NCI-H69 (cell line): Measurements from ENCODE around the gene PGBD1.
A peak's percentile ranks its signal among the peaks of the same experiment; 100 is the strongest.

ENCODE experiments used
- DNase-seq: peaks from one replicate; lab custom pipeline; 2025; lab: John Stamatoyannopoulos, UW

The PGBD1 gene, protein sequence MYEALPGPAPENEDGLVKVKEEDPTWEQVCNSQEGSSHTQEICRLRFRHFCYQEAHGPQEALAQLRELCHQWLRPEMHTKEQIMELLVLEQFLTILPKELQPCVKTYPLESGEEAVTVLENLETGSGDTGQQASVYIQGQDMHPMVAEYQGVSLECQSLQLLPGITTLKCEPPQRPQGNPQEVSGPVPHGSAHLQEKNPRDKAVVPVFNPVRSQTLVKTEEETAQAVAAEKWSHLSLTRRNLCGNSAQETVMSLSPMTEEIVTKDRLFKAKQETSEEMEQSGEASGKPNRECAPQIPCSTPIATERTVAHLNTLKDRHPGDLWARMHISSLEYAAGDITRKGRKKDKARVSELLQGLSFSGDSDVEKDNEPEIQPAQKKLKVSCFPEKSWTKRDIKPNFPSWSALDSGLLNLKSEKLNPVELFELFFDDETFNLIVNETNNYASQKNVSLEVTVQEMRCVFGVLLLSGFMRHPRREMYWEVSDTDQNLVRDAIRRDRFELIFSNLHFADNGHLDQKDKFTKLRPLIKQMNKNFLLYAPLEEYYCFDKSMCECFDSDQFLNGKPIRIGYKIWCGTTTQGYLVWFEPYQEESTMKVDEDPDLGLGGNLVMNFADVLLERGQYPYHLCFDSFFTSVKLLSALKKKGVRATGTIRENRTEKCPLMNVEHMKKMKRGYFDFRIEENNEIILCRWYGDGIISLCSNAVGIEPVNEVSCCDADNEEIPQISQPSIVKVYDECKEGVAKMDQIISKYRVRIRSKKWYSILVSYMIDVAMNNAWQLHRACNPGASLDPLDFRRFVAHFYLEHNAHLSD

DNA sequence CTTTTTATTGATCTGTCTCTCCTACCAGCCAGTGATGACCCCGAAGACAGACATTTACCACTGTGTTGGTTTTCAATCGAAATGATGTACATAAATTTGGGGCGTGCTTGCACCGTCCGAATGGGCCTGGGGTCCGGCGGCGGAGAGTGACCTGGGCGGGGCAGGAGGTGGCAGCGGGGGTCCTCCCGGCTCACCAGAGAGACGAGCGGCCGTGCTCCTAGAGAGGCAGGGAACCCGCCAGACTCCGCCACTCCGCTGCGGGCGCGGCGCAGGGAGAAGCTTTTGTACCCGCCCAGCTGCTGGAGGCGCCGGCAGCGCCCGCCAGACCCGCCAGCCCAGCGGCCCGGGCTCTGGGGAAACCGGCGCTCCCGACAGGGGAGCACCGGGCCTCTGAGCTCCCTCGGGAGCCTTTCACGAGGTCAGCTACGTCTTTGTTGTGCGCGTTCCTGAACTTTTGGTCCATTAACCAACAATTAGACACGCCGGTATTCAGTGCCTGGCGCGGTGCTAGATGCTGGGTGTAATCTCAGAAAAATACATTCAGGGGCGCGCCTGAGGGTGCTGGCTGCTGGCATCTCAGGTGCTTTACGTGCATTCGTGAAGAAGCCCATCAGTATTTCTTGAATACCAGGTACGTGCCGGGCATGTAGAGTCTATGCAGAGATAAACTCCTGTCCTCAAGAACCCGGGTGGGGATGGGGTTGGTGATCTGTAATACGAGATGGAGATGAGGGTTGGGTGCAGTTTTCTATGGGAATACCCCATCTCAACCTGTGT, at the start of gene PGBD1:
Gene PGBD1, plus strand, starts transcription at position 285 of the 777 bp plus-strand sequence. CDS start 2,242 bp downstream, outside the sequence.
- peak; percentile 95 for DNase-seq

- no peak for DNase-seq
Measured at GRCh38 chr6:28232785-28233184, 48.6 kb upstream of the PGBD1 start.

DNA sequence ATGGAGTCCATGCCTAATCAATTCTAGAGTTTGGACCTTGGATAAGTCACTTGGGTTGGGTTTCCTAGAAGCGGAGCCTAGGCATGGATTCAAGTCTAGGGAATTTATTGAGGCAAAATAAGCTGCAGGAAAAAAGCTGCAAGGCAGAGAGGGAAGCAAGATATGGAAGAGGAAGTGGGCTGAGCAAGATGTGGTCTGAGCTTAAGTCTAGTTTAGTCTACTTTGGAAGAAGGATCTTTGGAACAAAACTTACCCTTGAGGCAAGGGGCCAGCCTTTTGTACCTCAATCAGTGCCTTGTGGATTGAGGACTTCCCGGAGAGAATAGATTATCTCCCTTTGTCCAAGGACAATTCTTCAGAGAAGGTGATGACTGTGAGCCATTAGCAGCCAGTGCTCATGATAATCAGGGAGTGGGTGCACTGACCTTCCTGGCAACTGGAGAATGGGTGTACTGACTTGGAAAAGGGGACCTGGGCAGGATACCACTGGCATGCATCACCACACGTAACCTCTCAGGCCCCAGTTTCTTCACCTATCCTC, 45.4 kb upstream of the PGBD1 start:
- DNase-seq, result no peak

GRCh38 chr6:28239636-28240035, 41.7 kb upstream of the PGBD1 start:
- DNase-seq, result no peak

DNA sequence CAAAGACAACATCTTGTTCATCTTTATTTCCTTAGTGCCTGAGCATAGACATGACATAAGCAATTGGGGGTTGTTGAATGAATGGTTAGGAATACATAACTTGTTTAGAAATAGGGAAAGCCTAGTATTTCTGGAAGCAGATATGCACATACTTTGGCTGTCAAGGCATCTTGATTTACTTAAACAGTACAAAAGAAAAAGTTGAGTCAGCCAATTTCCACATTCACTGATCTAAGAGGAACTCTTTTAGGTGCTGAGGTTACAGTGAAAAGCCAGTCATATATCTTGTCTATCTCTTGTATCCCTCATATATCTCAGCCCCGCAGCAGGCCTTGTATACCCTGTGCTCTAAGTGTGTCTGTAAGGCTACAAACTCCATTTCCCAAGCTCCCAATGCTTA, 40.9 kb upstream of the PGBD1 start:
- no peak for DNase-seq

DNA sequence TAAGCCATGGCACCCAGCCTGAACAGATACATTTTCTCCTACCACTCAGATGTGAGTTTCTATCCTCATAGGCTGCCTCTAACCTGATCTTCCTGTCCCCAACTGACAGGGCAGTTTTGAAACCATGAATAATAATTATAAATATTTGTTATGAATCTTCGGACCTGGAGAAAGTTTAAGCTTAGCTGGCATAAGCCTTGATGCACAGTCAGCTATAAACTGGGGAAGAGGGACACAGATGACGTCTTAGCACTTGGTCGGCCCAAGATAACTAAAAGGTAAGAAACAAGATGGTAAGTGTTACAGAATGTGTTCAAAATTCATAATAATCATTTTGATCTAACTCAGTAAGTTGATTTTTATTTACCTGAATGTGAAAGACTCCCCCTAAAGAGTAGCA, 37.4 kb upstream of the PGBD1 start:
- DNase-seq, result no peak

DNA sequence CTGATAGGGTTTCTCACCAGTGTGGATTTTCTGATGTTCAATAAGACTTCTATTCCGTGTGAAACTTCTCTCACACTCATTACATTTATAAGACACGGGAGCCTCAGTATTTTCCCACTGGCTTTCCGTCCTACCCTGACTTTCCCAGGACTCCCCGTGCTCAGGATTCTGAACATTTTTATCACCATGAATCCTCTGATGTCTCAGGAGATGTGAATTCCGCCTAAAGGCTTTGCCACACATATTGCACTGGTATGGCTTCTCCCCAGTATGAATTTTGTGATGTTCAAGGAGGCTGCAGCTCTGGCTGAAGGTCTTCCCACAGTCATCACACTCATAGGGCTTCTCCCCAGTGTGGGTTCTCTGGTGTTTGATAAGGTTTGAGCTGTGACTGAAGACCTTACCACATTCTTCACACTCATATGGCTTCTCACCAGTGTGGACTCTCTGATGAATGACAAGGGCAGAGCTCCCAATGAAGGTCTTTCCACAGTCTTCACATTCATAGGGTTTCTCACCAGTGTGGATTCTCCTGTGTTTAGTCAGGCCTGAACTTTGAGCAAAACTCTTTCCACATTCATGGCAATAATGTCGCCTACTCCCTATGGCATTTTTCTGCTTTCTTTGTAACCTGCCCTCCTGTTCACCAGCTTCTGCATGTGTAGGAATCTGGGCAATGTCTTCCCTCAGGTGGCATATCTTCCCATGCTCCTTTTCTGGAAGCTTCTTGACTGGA, 36.0 kb upstream of the PGBD1 start:
- no peak for DNase-seq

GRCh38 chr6:28248916-28249315, 32.5 kb upstream of the PGBD1 start:
- no peak for DNase-seq

- no peak for DNase-seq
Measured at GRCh38 chr6:28250747-28251146, 30.6 kb upstream of the PGBD1 start.

DNA sequence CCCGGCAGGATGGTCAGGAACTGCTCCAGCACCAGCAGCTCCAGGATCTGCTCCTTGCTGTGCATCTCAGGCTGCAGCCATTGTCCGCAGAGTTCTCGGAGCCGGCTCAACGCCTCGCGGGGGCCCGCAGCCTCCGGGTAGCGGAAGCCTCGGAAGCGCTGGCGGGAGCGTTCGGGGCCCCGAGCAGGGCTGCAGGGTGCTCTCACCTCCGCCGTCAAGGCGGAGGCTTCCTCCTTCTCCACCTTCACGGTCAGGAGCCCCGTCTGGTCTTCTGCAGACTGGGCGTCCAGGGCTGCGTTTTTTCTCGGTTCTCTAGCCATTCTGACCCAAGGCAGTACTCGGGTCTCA, 29.7 kb upstream of the PGBD1 start:
- DNase-seq, result peak; percentile 40

DNA sequence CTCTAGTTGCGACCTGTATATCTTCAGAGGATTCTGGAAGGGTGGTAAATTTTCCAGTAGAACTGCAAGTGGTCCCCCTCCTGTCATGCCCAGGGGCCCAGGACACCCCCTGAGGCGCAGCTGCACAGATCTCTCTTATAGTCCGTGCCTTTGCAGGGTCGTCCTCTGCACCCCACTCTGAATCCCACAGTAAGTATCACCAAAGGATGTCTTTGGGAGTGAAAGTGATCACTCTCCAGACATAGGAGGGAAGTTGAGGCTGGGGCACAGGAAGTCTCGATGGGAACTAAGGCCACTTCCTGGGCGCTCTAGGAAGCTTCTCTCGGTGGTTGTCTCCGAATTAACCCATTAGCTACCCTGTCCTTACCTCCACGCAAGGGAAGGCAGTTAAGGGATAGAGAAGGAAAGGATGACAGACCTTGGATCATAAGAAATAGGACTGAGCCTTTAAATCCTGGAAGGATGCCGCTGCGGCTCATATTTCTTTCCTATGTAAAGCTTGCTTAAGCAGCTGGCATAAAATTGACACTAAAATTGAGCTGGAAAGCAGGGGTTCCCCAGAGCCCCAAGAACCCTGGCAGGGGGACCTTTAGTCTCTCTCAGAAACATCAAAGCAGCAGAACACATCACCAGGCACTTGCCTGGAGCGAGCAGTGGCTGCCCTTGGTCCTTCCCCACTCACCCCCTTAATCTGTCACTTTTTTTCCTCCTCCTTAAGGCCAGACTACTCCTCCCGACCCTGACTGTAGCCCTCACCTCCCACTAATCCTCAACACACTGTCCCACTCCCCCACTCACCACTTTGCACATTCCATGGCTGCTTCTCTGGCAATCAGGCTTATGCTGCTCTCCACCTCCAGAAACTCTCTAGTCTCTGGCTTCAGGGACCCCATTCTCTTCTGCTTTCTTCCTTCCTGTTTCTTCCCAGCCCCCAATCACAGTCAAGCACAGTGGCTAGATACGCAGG, 29.1 kb upstream of the PGBD1 start, which contains the start of gene ZKSCAN4:
Gene ZKSCAN4, minus strand, starts transcription at position 261 of the 967 bp plus-strand sequence. CDS start 289 bp downstream, outside the sequence.
- DNase-seq, result peak; percentile 96

DNA sequence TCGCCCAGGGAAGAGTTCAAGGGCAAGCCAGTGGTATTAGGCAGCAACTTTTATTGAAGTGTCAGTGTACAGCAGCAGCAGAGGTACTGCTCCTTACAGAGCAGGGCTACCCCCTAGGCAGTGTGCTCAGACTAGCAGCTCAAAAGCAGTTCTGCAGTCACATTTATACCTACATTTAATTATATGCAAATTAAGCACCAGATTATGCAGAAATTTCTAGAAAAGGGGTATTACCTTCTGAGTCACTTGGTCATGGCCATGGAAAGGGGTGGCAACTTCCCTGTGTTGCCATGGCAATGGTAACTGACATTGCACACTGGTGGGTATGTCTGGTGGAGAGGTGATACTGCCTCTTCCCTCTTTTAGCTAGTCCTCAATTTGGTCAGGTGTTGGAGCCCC, 27.3 kb upstream of the PGBD1 start:
- no peak for DNase-seq

GRCh38 chr6:28257042-28257441, 24.3 kb upstream of the PGBD1 start:
- no peak for DNase-seq

DNA sequence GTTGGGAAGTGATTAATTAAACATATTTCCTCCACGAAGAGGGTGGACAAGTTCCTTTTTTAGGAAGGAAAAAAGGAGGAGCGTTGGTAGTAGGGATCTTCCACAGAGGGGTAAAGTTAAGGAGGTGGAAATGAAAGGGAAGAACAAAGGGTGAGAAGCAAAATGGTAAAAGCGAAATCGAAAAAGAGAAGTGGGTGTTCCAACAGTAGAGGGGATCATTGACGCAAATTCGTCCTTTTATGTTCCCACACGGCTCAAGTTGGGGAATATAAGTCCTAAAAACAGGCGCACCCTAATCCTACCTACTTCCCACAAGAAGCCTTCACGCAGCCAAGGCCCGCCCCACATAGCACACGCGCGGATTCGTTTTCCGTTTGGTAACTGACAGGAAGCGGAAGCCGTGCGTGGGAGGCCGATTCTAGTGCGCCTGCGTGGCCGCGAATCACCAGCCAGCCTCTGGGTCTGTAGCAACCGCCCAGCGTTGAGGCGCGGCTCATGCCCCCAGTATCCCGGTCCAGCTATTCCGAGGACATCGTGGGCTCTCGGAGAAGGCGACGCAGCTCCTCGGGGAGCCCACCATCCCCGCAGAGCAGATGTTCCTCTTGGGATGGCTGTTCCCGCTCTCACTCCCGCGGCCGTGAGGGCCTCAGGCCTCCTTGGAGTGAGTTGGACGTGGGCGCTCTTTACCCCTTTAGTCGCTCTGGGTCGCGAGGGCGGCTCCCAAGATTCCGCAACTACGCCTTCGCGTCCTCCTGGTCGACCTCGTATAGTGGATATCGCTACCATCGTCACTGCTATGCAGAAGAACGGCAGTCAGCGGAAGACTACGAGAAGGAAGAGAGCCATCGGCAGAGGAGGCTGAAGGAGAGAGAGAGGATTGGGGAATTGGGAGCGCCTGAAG, 22.2 kb upstream of the PGBD1 start, which contains the start of gene NKAPL:
Gene NKAPL, plus strand, starts transcription at position 421 of the 901 bp plus-strand sequence. Its CDS starts 75 bp downstream, at position 496.
- DNase-seq, result no peak

- DNase-seq, result no peak
Measured at GRCh38 chr6:28263922-28264321, 17.4 kb upstream of the PGBD1 start.

DNA sequence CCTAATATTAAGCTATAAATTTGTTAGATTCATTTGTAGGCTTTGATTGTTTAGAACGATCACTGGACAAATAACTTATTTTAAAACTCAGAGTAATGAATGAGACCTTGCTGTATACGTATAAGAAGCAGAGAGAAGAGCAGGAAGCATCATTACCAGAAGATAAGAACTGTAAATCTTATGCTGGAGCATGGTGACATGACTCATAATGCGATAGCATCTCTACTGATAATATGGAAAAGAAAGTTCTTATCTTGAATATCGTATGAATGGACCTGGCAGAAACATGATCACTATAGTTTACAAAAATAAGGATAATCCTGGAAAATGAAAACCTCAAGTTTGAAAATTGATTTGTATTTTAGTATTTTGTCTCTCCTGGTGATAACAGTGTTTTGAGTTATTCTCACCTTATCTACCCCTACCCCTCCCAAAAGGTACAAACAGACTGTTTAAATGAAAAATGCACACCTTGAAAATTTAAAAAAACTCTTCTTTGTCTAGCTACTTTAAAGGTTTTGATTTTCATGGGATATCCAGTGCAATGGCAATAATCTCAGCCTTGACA, 16.5 kb upstream of the PGBD1 start:
- DNase-seq, result no peak

DNA sequence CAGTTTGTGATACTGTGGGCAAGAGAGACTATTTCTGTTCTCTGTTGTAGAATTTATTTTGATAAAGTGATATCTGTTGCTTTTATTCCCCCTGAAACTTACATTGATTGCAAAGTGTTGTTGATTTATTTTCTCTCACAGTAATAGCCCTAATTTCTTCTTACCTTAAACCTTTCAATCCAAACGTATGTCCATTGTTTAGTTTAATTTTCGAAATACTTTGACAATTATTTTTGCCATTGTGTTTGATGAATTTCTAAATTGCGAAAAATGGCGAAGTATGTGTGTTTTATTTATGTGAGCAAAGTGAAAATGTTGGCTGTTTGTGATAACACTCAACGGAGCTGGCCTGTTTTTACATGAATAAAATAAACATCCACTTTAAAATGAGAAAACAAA, 14.8 kb upstream of the PGBD1 start:
- DNase-seq, result no peak

DNA sequence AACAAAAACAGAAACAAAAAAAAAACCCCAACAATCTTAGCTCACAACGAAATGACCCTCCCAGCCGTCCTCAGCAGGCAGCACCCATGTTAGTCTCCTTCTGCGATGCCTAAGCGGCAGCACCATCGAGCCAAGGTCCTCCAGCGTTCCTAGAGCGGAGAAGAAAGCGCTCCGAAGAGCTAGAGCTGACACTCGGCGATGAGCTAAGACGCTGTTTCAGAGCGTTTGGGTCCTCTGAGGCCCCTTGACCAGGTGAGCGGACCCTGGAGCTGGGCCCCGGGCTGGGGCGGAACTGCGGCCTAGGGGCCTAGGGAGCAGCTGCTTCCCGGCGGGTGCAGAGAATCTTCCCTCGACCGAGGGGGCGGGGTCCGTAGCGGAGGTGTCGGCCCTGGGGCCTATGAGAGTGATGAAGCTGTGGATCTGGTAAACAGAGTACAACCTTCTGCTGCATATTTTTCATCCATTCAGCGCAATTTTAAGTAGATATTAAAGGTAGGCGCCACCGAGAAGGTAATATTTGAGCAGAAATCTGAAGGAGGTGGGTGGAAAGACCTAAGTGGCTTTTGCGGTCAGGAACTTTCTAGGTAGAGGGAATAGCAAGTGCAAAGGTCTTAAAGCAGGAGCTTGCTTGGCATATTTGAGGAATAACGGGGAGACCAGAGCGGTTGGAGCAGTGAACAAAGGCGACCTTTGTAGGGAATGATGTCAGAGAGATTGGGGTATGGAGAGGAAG, 14.2 kb upstream of the PGBD1 start, which contains the start of gene ZSCAN26:
Gene ZSCAN26, plus strand, starts transcription at position 182 of the 733 bp plus-strand sequence. CDS start 4,777 bp downstream, outside the sequence.
- DNase-seq, result peak; percentile 94
